K562 (cell line): Measurements from ENCODE around the gene CD52. TPM values are rescaled to one million over a fixed set of nuclear protein-coding genes. Genes with fewer than 3 reads are reported as not detected.

Source experiments
- CXXC5 ChIP-seq: fragments of 250-450 bp; sonication (Bioruptor Pico); IDR thresholded peaks from 2 replicates; pipeline ENCODE4 v1.8.0; 2022; ENCODE audit warnings: inconsistent platforms, mild to moderate bottlenecking, moderate library complexity
- DDX20 ChIP-seq: fragments of 450-650 bp; IDR thresholded peaks from 2 replicates; pipeline ENCODE4 v1.6.1; 2016; ENCODE audit warnings: missing genetic modification characterization, low read depth, mild to moderate bottlenecking, missing compliant biosample characterization, moderate library complexity
- EHMT2 ChIP-seq: fragments of 450-650 bp; IDR thresholded peaks from 2 replicates; pipeline ENCODE4 v1.6.1; 2018; ENCODE audit warnings: antibody characterized with exemption
- ESRRA ChIP-seq: fragments of 450-650 bp; IDR thresholded peaks from 2 replicates; pipeline ENCODE4 v1.6.1; 2014; ENCODE audit warnings: low read depth, mild to moderate bottlenecking, moderate library complexity, borderline replicate concordance
- PPARD ChIP-seq: fragments of 250-450 bp; sonication (Bioruptor Pico); IDR thresholded peaks from 2 replicates; pipeline ENCODE4 v1.8.0; 2022; ENCODE audit warnings: inconsistent platforms, mild to moderate bottlenecking, moderate library complexity
- RBM15 ChIP-seq: fragments of 200-400 bp; formaldehyde crosslinking; IDR thresholded peaks from 2 replicates; pipeline ENCODE4 v1.6.1; 2018; ENCODE audit warnings: mild to moderate bottlenecking, low read length, moderate library complexity; ENCODE audit not compliant: insufficient read depth
- RFX7 ChIP-seq: fragments of 250-450 bp; sonication (Bioruptor Pico); IDR thresholded peaks from 2 replicates; pipeline ENCODE4 v1.5.1; 2021; ENCODE audit warnings: mild to moderate bottlenecking
- TAF1 ChIP-seq: IDR thresholded peaks from 2 replicates; pipeline ENCODE4 v1.6.1; 2011; ENCODE audit warnings: mild to moderate bottlenecking, low read length, moderate library complexity; ENCODE audit not compliant: insufficient read depth, control insufficient read depth, severe bottlenecking; ENCODE audit errors: extremely low read depth
- YY1 ChIP-seq, 3 experiments: IDR thresholded peaks; 2 replicates each; pipeline ENCODE4 v1.6.1; 2011; ENCODE audit warnings: low read length in 2 of 3, mild to moderate bottlenecking in 2 of 3, moderate library complexity in 2 of 3, borderline replicate concordance in 1 of 3, control low read depth in 1 of 3, low read depth in 1 of 3; ENCODE audit not compliant: insufficient read depth in 3 of 3, insufficient replicate concordance in 2 of 3, control insufficient read depth in 1 of 3, insufficient read length in 1 of 3; ENCODE audit errors: extremely low read depth in 1 of 3
- ZFX ChIP-seq: sonication (generic); formaldehyde crosslinking; IDR thresholded peaks from 2 replicates; pipeline ENCODE4 v1.8.0; 2022; ENCODE audit warnings: mild to moderate bottlenecking, missing genetic modification reagents, moderate library complexity
- ZNF133 ChIP-seq: fragments of 250-450 bp; sonication (Bioruptor Pico); IDR thresholded peaks from 2 replicates; pipeline ENCODE4 v1.4.0; 2020; ENCODE audit warnings: mild to moderate bottlenecking
- ZNF57 ChIP-seq: fragments of 450-650 bp; formaldehyde crosslinking; IDR thresholded peaks from 2 replicates; pipeline ENCODE4 v1.4.0; 2020; ENCODE audit warnings: mild to moderate bottlenecking, moderate library complexity
- ZNF77 ChIP-seq: fragments of 250-450 bp; sonication (Bioruptor Pico); IDR thresholded peaks from 2 replicates; pipeline ENCODE4 v1.5.0; 2020
- ZZZ3 ChIP-seq: fragments of 450-650 bp; IDR thresholded peaks from 2 replicates; pipeline ENCODE4 v1.6.1; 2016; ENCODE audit warnings: antibody characterized with exemption, mild to moderate bottlenecking, moderate library complexity
- polyA plus RNA-seq, 8 experiments: library from polyadenylated mRNA; depleted of rRNA in 4 of 8; stranded (reverse) in 5 of 8; unstranded in 3 of 8; fragments of >200 nt; fragmentation: Nextera tagmentation in 2 of 8; fragmentation: Illumina TruSeq in 1 of 8; extraction: Ambion mirVana in 2 of 8; extraction: Trizol in 1 of 8; gene quantifications; 2 replicates each; pipeline versions ENCODE4 v1.2.1 to v1.2.3, GENCODE V29; 2011 to 2014; ENCODE audit warnings: inconsistent platforms in 1 of 8, missing spikeins in 1 of 8
- total RNA-seq, 7 experiments: library from RNA; depleted of rRNA in 6 of 7; stranded (reverse); fragments of >200 nt in 6 of 7; fragmentation: Illumina TruSeq in 2 of 7; extraction: Trizol in 2 of 7; gene quantifications; 2 replicates each; pipeline versions ENCODE4 v1.2.1 to v1.2.3, GENCODE V29; 2011 to 2021; ENCODE audit warnings: low replicate concordance in 1 of 7
- TF ChIP-seq, protein P1 (sequence below): sonication (generic); formaldehyde crosslinking; IDR thresholded peaks from 2 replicates; pipeline ENCODE4 v1.8.0; 2023; ENCODE audit warnings: mild to moderate bottlenecking, missing genetic modification reagents
- TF ChIP-seq, protein P2 (sequence below): fragments of 450-650 bp; IDR thresholded peaks from 2 replicates; pipeline ENCODE4 v1.6.1; 2016; ENCODE audit warnings: borderline replicate concordance
- TF ChIP-seq, protein P3 (sequence below): fragments of 200-800 bp; sonication (Bioruptor generic); IDR thresholded peaks from 2 replicates; pipeline ENCODE4 v1.6.1; 2017; ENCODE audit warnings: missing genetic modification characterization, missing compliant biosample characterization
- TF ChIP-seq, protein P4 (sequence below): sonication (generic); formaldehyde crosslinking; IDR thresholded peaks from 2 replicates; pipeline ENCODE4 v1.8.0; 2023; ENCODE audit warnings: mild to moderate bottlenecking, missing genetic modification reagents

The CD52 gene
- total and polyA plus RNA-seq, 9 of the 15 experiments (the other 6 are each of a cell fraction or from before 2014, with no cell fraction given): 34.9 to 488 (median 173) TPM

GRCh38 chr1:26284597-26285347 is 33.0 kb upstream of the CD52 start (continued):
- TF ChIP-seq ZFX: peak; percentile 70
- TF ChIP-seq, protein P1, sequence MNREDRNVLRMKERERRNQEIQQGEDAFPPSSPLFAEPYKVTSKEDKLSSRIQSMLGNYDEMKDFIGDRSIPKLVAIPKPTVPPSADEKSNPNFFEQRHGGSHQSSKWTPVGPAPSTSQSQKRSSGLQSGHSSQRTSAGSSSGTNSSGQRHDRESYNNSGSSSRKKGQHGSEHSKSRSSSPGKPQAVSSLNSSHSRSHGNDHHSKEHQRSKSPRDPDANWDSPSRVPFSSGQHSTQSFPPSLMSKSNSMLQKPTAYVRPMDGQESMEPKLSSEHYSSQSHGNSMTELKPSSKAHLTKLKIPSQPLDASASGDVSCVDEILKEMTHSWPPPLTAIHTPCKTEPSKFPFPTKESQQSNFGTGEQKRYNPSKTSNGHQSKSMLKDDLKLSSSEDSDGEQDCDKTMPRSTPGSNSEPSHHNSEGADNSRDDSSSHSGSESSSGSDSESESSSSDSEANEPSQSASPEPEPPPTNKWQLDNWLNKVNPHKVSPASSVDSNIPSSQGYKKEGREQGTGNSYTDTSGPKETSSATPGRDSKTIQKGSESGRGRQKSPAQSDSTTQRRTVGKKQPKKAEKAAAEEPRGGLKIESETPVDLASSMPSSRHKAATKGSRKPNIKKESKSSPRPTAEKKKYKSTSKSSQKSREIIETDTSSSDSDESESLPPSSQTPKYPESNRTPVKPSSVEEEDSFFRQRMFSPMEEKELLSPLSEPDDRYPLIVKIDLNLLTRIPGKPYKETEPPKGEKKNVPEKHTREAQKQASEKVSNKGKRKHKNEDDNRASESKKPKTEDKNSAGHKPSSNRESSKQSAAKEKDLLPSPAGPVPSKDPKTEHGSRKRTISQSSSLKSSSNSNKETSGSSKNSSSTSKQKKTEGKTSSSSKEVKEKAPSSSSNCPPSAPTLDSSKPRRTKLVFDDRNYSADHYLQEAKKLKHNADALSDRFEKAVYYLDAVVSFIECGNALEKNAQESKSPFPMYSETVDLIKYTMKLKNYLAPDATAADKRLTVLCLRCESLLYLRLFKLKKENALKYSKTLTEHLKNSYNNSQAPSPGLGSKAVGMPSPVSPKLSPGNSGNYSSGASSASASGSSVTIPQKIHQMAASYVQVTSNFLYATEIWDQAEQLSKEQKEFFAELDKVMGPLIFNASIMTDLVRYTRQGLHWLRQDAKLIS (CRISPR knock-in tag): no peak
- no peak for TF ChIP-seq YY1 (IDR thresholded peaks at IDR 0.05; ENCODE audit: borderline replicate concordance in 1 of 3, control insufficient read depth in 1 of 3, extremely low read depth in 1 of 3, insufficient read depth in 3 of 3, insufficient read length in 1 of 3, insufficient replicate concordance in 2 of 3, low read depth in 1 of 3, low read length in 2 of 3)
- TF ChIP-seq ESRRA: peak; percentile 67; the same call in 1 of the 2 replicates
- TF ChIP-seq ZNF57 (CRISPR knock-in tag): no peak
- TF ChIP-seq ZZZ3: no peak; the same call in 1 of the 2 replicates
- TF ChIP-seq, protein P2, sequence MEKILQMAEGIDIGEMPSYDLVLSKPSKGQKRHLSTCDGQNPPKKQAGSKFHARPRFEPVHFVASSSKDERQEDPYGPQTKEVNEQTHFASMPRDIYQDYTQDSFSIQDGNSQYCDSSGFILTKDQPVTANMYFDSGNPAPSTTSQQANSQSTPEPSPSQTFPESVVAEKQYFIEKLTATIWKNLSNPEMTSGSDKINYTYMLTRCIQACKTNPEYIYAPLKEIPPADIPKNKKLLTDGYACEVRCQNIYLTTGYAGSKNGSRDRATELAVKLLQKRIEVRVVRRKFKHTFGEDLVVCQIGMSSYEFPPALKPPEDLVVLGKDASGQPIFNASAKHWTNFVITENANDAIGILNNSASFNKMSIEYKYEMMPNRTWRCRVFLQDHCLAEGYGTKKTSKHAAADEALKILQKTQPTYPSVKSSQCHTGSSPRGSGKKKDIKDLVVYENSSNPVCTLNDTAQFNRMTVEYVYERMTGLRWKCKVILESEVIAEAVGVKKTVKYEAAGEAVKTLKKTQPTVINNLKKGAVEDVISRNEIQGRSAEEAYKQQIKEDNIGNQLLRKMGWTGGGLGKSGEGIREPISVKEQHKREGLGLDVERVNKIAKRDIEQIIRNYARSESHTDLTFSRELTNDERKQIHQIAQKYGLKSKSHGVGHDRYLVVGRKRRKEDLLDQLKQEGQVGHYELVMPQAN: peak; percentile 81; the same call in 1 of the 2 replicates
- no peak for TF ChIP-seq RBM15
- peak; percentile 66; the same call in 1 of the 2 replicates for TF ChIP-seq EHMT2
- TF ChIP-seq, protein P3, sequence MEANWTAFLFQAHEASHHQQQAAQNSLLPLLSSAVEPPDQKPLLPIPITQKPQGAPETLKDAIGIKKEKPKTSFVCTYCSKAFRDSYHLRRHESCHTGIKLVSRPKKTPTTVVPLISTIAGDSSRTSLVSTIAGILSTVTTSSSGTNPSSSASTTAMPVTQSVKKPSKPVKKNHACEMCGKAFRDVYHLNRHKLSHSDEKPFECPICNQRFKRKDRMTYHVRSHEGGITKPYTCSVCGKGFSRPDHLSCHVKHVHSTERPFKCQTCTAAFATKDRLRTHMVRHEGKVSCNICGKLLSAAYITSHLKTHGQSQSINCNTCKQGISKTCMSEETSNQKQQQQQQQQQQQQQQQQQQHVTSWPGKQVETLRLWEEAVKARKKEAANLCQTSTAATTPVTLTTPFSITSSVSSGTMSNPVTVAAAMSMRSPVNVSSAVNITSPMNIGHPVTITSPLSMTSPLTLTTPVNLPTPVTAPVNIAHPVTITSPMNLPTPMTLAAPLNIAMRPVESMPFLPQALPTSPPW: peak; percentile 84
- peak; percentile 91 for TF ChIP-seq CXXC5 (CRISPR knock-in tag)
- no peak for TF ChIP-seq ZNF133
- no peak for TF ChIP-seq DDX20
- TF ChIP-seq ZNF77: no peak
- TF ChIP-seq PPARD (CRISPR knock-in tag): no peak
- TF ChIP-seq, protein P4, sequence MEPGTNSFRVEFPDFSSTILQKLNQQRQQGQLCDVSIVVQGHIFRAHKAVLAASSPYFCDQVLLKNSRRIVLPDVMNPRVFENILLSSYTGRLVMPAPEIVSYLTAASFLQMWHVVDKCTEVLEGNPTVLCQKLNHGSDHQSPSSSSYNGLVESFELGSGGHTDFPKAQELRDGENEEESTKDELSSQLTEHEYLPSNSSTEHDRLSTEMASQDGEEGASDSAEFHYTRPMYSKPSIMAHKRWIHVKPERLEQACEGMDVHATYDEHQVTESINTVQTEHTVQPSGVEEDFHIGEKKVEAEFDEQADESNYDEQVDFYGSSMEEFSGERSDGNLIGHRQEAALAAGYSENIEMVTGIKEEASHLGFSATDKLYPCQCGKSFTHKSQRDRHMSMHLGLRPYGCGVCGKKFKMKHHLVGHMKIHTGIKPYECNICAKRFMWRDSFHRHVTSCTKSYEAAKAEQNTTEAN: peak; percentile 37; the same call in 1 of the 2 replicates
- peak; percentile 46 for TF ChIP-seq TAF1
- no peak for TF ChIP-seq RFX7 (CRISPR knock-in tag)
